Measurements from ENCODE around the gene PHACTR4.
"Not testable (repeated sequence)": the region's sequence is repeated elsewhere in the genome, so short reads cannot be mapped to it uniquely, and the experiment has no call there.

Gene PHACTR4

GRCh38 chr1:28373450-28373849 lies 3.9 kb downstream of the PHACTR4 start:
- DNase-seq, result not testable (repeated sequence)

GRCh38 chr1:28374297-28374696 lies 4.8 kb downstream of the PHACTR4 start:
- no peak for DNase-seq

DNA sequence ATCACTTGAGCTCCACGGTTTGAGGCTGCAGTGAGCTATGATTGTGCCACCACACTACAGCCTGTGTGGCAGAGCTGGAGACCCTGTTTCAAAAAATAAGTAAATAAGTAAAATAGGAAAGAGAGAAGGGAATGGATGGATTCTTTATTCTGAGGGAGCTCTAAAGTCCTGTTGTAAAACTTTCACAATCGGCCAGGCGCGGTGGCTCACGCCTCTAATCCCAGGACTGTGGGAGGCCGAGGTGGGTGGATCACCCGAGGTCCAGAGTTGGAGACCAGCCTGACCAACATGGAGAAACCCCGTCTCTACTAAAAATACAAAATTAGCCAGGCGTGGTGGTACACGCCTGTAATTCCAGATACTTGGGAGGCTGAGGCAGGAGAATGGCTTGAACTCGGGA lies 6.1 kb downstream of the PHACTR4 start:
- not testable (repeated sequence) for DNase-seq

GRCh38 chr1:28376195-28376594 lies 6.7 kb downstream of the PHACTR4 start:
- not testable (repeated sequence) for DNase-seq

DNA sequence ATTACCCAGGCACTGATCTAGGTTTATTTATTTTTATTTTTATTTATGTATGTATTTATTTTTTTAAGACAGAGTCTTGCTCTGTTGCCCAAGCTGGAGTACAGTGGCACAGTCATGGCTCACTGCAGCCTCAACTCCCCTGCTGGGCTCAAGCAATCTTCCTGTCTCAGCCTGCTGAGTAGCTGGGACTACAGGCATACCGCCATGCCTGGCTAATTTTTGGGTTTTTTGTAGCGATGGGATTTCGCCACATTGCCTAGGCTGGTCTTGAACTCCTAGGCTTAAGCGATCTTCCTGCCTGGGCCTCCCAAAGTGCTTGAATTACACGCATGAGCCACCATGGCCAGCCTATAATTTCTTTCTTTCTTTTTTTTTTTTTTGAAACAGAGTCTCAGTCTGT lies 9.4 kb downstream of the PHACTR4 start:
- no peak for DNase-seq

DNA sequence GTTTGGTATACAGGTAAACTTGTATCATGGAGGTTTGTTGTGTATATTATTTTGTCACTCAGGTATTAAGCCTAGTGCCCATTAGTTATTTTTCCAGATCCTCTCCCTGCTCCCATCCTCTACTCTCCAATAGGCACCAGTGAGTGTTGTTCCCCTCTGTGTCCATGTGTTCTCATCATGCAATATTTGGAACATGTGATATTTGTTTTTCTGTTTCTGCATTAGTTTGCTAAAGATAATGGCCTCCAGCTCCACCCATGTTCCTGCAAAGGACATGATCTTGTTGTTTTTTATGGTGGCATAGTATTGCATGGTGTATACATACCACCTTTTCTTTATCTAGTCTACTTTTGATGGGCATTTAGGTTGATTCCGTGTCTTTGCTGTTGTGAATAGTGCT lies 10.9 kb downstream of the PHACTR4 start:
- DNase-seq, result no peak

GRCh38 chr1:28383785-28384184 lies 14.2 kb downstream of the PHACTR4 start:
- not testable (repeated sequence) for DNase-seq

DNA sequence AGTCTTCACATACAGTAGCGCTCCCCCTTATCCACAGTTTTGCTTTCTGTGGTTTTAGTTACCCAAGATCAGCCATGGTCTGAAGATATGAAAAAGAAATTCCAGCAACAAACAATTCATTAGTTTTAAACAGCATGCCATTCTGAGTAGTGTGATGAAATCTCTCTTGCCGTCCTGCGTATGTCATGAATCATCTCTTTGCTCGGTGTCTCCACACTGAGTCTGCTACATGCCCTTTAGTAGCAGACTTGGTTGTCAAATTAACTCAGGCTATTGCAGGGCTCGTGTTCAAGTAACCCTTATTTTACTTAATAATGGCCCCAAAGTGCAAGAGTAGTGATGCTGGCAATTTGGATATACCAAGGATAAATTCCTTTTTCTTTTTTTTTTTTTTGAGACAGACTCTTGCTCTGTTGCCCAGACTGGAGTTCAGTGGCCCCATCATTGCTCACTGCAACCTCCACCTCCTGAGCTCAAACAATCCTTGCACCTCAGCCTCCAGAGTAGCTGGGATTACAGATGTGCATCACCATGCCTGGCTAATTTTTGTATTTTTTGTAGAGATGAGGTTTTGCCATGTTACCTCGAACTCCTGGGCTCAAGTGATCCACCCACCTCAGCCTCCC lies 22.6 kb downstream of the PHACTR4 start:
- DNase-seq, result no peak

DNA sequence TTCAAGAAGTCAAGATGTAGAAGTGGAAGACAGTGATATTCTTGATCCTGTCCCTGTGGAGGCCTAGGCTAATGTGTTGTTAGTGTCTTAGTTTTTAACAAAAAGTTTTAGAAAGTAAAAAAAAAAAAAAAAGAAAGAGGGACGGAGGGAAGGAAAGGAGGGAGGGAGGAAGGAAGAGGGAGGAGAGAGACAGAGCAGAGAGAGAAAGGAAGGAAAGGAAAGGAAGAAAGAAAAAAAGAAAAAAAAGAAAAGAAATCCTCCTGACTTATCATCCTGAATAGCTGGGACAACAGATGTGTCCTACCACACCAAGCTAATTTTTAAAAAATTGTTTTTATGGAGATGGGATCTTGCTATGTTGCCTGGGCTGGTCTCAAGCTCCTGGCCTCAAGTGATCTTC lies 24.6 kb downstream of the PHACTR4 start:
- DNase-seq, result no peak

DNA sequence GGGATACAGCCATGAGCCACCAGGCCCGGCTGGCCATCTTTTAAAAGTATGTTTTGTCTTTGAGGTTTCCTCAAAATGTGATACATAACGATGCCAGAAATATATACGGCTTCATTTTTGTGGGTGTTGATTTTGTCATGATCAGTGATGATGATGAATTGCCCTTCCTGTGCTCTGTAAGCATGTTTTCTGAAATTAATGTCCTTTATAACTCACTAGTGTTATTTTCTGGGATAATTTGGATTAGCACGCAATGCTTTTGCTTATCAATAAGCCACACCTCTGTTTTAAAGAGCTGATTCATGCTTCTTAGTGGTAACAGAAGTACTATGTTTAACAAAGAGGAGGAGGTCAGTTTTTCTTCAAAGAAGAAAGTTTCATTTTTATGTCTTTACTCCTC lies 25.6 kb downstream of the PHACTR4 start:
- DNase-seq, result no peak

DNA sequence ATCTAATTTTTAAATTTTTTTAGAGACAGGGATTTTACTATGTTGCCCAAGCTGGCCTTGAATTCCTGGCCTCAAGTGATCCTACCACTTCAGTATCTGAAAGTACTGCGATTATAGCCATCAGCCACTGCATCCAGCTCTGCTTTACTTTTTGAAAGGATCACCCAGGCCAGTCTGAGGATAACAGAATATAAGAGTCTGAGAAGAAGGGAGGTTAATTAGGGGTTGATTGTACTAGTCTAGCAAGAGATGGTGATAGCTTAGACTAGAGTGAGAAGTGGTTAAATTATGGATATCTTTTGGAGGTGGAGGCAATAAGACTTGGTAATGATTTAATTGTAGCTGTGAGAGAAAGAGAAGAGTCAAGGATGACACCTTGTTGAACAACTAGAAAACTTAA lies 32.2 kb downstream of the PHACTR4 start:
- DNase-seq, result no peak

- no peak for DNase-seq
Measured at GRCh38 chr1:28409090-28409489, 39.5 kb downstream of the PHACTR4 start.

DNA sequence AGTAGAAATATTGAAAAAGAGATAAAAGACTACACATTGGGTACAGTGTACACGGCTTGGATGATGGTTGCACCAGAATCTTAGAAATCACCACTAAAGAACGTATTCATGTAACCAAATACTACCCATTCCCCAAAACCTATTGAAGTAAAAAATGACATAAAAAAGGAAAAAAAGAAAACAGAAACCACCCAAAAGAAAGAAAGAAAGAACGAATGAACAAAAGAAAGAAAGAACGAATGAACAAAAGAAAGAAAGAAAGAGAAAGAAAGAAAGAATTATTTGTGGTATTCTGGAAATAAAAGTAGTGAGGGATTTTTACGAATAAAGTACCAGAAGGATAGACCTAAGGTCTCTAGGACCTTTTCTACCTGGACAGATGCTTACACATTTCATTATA lies 42.1 kb downstream of the PHACTR4 start:
- DNase-seq, result no peak

- no peak for DNase-seq
Measured at GRCh38 chr1:28412731-28413130, 43.2 kb downstream of the PHACTR4 start.

GRCh38 chr1:28416509-28417194 lies 47.1 kb downstream of the PHACTR4 start:
- DNase-seq, result no peak

- no peak for DNase-seq
Measured at GRCh38 chr1:28417441-28417922, 47.9 kb downstream of the PHACTR4 start.

DNA sequence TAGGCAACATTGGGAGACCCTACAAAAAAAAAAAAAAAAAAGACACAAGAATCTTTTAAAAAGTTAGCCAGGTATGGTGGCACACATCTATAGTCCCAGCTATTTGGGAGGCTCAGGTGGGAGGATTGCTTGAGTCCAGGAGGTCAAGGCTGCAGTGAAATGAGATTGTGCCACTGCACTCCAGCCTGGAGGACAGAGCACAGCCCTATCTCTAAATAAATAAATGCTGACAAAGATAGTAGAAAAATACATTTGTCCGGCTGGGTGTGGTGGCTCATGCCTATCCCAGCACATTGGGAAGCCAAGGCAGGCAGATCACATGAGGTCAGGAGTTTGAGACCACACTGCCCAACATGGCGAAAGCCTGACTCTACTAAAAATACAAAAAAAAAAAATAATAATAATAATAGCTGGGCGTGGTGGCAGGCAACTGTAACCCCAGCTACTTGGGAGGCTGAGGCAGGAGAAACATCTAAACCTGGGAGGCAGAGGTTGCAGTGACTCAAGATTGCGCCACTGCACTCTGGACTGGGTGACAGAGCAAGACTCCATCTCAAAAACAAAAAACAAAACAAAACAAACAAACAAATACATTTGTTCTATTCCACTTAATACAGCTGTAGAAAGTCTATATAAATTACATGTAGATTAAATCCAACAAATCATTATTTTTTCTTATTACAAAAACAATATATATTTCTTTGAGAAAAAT lies 48.5 kb downstream of the PHACTR4 start:
- DNase-seq, result no peak

DNA sequence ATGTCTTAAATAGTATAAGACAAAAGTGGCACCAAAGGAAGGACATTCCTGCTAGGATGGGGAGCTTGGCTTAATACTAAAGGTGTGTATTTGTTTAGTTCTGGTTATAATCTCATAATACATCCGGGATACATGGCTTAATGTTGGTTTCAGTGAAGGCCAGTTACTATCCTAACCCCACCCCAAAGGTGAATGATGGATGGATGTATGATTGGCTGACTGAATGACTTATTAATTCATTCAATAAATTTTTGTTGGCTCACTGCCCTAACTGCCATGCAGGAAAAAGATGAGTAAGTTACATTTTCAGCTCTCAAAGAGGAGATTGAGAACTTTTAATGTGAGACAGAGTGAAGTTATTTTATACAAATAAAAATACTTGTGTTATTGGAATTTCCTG lies 52.2 kb downstream of the PHACTR4 start:
- DNase-seq, result no peak

DNA sequence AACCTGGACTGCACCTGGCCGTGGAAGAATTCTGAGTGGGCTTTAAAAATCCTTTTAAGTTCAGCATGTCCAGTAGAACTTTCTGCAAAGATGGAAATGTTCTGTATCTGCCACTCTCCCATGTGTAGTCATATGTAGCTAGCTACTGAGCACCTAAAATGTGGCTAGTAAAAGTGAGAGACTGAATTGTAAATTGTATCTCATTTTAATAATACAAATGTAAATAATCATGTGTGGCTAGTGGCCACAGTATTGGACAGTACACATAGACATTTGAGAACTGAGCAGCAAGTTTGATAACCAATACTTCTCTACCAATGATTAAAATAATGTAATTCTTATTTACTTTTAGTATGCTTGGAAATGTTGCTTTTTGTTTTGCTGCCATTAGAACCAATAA lies 57.3 kb downstream of the PHACTR4 start:
- DNase-seq, result no peak

GRCh38 chr1:28428012-28428411 lies 58.5 kb downstream of the PHACTR4 start:
- no peak for DNase-seq

- no peak for DNase-seq
Measured at GRCh38 chr1:28428990-28429520, 59.5 kb downstream of the PHACTR4 start.

GRCh38 chr1:28436211-28436769 lies 66.8 kb downstream of the PHACTR4 start:
- DNase-seq, result no peak

- no peak for DNase-seq
Measured at GRCh38 chr1:28437264-28437923, 67.9 kb downstream of the PHACTR4 start.

Data from stimulated activated CD4-positive, alpha-beta T cell treated with anti-CD3 and anti-CD28 coated beads, Interleukin-2, amount 100 ng/mL, for 24 hours (primary cell).